A549 (cell line): Measurements from ENCODE around the gene LRRC72. TPM values are rescaled to one million over a fixed set of nuclear protein-coding genes. Genes with fewer than 3 reads are reported as not detected.
A peak's percentile ranks its signal among the peaks of the same experiment; 100 is the strongest.

Experiments
- ATAC-seq, 2 experiments: fragments of 200-7000 bp in 1 of 2; fragments of >200 bp in 1 of 2; cut with Nextera tagmentation in 1 of 2; cut with Tn5 transposase in 1 of 2; 3 replicates each; pipeline versions ENCODE4 v1.8.0 to v1.9.1; 2018 to 2020; ENCODE audit warnings: mild to moderate bottlenecking in 1 of 2, moderate library complexity in 1 of 2
- CTCF ChIA-PET: fragments of 300-600 bp; sonication (Branson Sonifier 250); formaldehyde crosslinking; extraction: SDS; loops from one replicate; lab custom pipeline; 2021; ENCODE audit warnings: antibody characterized with exemption, inconsistent platforms; lab: Yijun Ruan, JAX
- POLR2A ChIA-PET: fragments of 350-600 bp; formaldehyde crosslinking; extraction: SDS; loops from one replicate; lab custom pipeline; 2021; ENCODE audit warnings: antibody characterized with exemption, inconsistent platforms; lab: Yijun Ruan, JAX
- DNase-seq, 2 experiments: peaks; one replicate each; pipeline versions ENCODE4 v3.0.0 to v3.0.0-alpha.2; 2011 to 2016; ENCODE audit warnings: low read depth in 1 of 2, low spot score in 1 of 2
- FAIRE-seq: peaks from 2 replicates; lab custom pipeline; 2011; peaks lifted over from hg19 to GRCh38; lab: Jason Lieb, UNC
- H3K27ac ChIP-seq, 2 experiments: fragments of >200 bp; sonication (Bioruptor Twin); formaldehyde crosslinking; 3 replicates each; pipeline ENCODE4 v1.5.1; 2016 to 2017
- H3K4me1 ChIP-seq: fragments of >200 bp; sonication (Bioruptor Twin); formaldehyde crosslinking; 3 replicates; pipeline ENCODE4 v1.6.1; 2016
- H3K4me2 ChIP-seq: fragments of >200 bp; sonication (Bioruptor Twin); formaldehyde crosslinking; 3 replicates; pipeline ENCODE4 v1.6.1; 2016
- H3K4me3 ChIP-seq: fragments of >200 bp; sonication (Bioruptor Twin); formaldehyde crosslinking; 3 replicates; pipeline ENCODE4 v1.5.1; 2016
- H3K9me3 ChIP-seq: fragments of >200 bp; sonication (Bioruptor Twin); formaldehyde crosslinking; 3 replicates; pipeline ENCODE4 v1.6.1; 2016
- ATOH8 ChIP-seq: fragments of 250-450 bp; sonication (Bioruptor Pico); IDR thresholded peaks from 2 replicates; pipeline ENCODE4 v1.5.0; 2020; ENCODE audit warnings: low read depth, mild to moderate bottlenecking, moderate library complexity
- BCL3 ChIP-seq: fragments of >200 bp; sonication (Bioruptor Twin); formaldehyde crosslinking; IDR thresholded peaks from 3 replicates; pipeline ENCODE4 v1.6.1; 2016
- BHLHE40 ChIP-seq: IDR thresholded peaks from 2 replicates; pipeline ENCODE4 v1.6.1; 2012; ENCODE audit warnings: low read depth, low read length, inconsistent platforms
- EP300 ChIP-seq, 2 experiments: fragments of >200 bp; sonication (Bioruptor Twin); formaldehyde crosslinking; IDR thresholded peaks; 2 replicates in 1 of 2; 3 replicates in 1 of 2; pipeline ENCODE4 v1.6.1; 2016 to 2017
- FOSB ChIP-seq: fragments of 250-450 bp; sonication (Bioruptor Pico); IDR thresholded peaks from 2 replicates; pipeline ENCODE4 v1.5.0; 2020; ENCODE audit warnings: mild to moderate bottlenecking, moderate library complexity
- HDAC2 ChIP-seq: fragments of 200-600 bp; sonication (generic); IDR thresholded peaks from 2 replicates; pipeline ENCODE4 v1.6.1; 2016
- HMGXB4 ChIP-seq: fragments of 250-450 bp; sonication (Bioruptor Pico); IDR thresholded peaks from 2 replicates; pipeline ENCODE4 v1.5.0; 2021; ENCODE audit warnings: mild to moderate bottlenecking, moderate library complexity, borderline replicate concordance
- HOXA7 ChIP-seq: fragments of 250-450 bp; sonication (Bioruptor Pico); IDR thresholded peaks from 2 replicates; pipeline ENCODE4 v1.5.0; 2020; ENCODE audit warnings: mild to moderate bottlenecking, moderate library complexity
- JUNB ChIP-seq: fragments of >200 bp; sonication (Bioruptor Twin); formaldehyde crosslinking; IDR thresholded peaks from 2 replicates; pipeline ENCODE4 v1.6.1; 2016
- KDM1A ChIP-seq: fragments of 200-600 bp; sonication (generic); IDR thresholded peaks from 2 replicates; pipeline ENCODE4 v1.6.1; 2016; ENCODE audit warnings: low read depth, mild to moderate bottlenecking
- KDM5A ChIP-seq: fragments of 200-600 bp; sonication (generic); IDR thresholded peaks from 2 replicates; pipeline ENCODE4 v1.6.1; 2016; ENCODE audit warnings: antibody characterized with exemption, mild to moderate bottlenecking
- MAFK ChIP-seq: fragments of 450-650 bp; IDR thresholded peaks from 2 replicates; pipeline ENCODE4 v1.6.1; 2014; ENCODE audit not compliant: partially characterized antibody
- MAZ ChIP-seq: fragments of 150-350 bp; IDR thresholded peaks from 2 replicates; pipeline ENCODE4 v1.6.1; 2014; ENCODE audit warnings: antibody characterized with exemption, low read depth, low read length, borderline replicate concordance
- PBX3 ChIP-seq: IDR thresholded peaks from 2 replicates; pipeline ENCODE4 v1.6.1; 2012
- TP53 ChIP-seq: fragments of 250-450 bp; sonication (Bioruptor Pico); IDR thresholded peaks from 2 replicates; pipeline ENCODE4 v1.5.0; 2021; ENCODE audit warnings: mild to moderate bottlenecking, moderate library complexity
- USF2 ChIP-seq: fragments of 450-650 bp; IDR thresholded peaks from 2 replicates; pipeline ENCODE4 v1.6.1; 2014; ENCODE audit warnings: antibody characterized with exemption
- ZC3H11A ChIP-seq: fragments of 450-650 bp; IDR thresholded peaks from 2 replicates; pipeline ENCODE4 v1.6.1; 2014; ENCODE audit warnings: antibody characterized with exemption, mild to moderate bottlenecking
- ZNF302 ChIP-seq: fragments of 250-450 bp; sonication (Bioruptor Pico); IDR thresholded peaks from 2 replicates; pipeline ENCODE4 v1.9.0; 2021; ENCODE audit warnings: inconsistent platforms, mild to moderate bottlenecking, moderate library complexity
- ZSCAN20 ChIP-seq: fragments of 250-450 bp; sonication (Bioruptor Pico); IDR thresholded peaks from 2 replicates; pipeline ENCODE4 v1.8.0; 2022; ENCODE audit warnings: mild to moderate bottlenecking, moderate library complexity
- WGBS: methylation state at CpG from one replicate; pipeline ENCODE4 v1.1.6; 2017; ENCODE audit errors: missing lambda C conversion rate; 5-methylcytosine and 5-hydroxymethylcytosine counted together
- polyA plus RNA-seq, 4 experiments: library from polyadenylated mRNA; depleted of rRNA in 3 of 4; stranded (reverse); fragments of >200 nt; fragmentation: RNase III in 1 of 4; extraction: RNeasy Plus Mini Kit Qiagen cat#74134 plus additional on column Dnase treatment in 1 of 4; gene quantifications; 2 replicates in 3 of 4; 3 replicates in 1 of 4; pipeline ENCODE4 v1.2.3, GENCODE V29; 2011 to 2017

Gene LRRC72
- polyA plus RNA-seq, 2 of the 4 experiments (the other 2 are of a cell fraction): not detected

GRCh38 chr7:16494955-16495719, 31.5 kb upstream of the LRRC72 start:
- Histone ChIP-seq H3K9me3 (no peaks in the 10 kb centered on the region), H3K4me3 (no peak overlapping the region), H3K4me1 (peaks cover 16% of the 10 kb centered on the region; the same call in 2 of the 3 replicates), H3K27ac (no peak overlapping the region), H3K4me2 (peak overlapping the region; percentile 32; the same call in 1 of the 3 replicates)
- POLR2A ChIA-PET: no interaction called here
- DNase-seq (peak in 1 of 2 experiments; percentile 10), ATAC-seq (peak in 1 of 2 experiments; percentile 34; a peak in 2 of 6 replicates), FAIRE-seq (no peak)
- TF ChIP-seq ZSCAN20 (no peak), USF2 (no peak), MAFK (no peak)
- CTCF ChIA-PET: no interaction called here
- WGBS: 28% methylated on average over 4 of the region's 4 CpGs

GRCh38 chr7:16498122-16498521, 28.5 kb upstream of the LRRC72 start:
- Histone ChIP-seq H3K4me2 (no peak overlapping the region), H3K27ac (no peak overlapping the region), H3K9me3 (no peaks in the 10 kb centered on the region), H3K4me1 (peaks cover 7% of the 10 kb centered on the region; the same call in 1 of the 3 replicates), H3K4me3 (no peak overlapping the region)
- ATAC-seq (no peak), DNase-seq (no peak), FAIRE-seq (no peak)
- TF ChIP-seq KDM1A (no peak), PBX3 (no peak), HOXA7 (CRISPR knock-in tag) (no peak), MAZ (no peak), TP53 (no peak), JUNB (no peak), ZNF302 (no peak), BCL3 (no peak), ATOH8 (no peak), ZC3H11A (no peak), HDAC2 (no peak), BHLHE40 (no peak), HMGXB4 (CRISPR knock-in tag) (no peak), KDM5A (no peak), FOSB (CRISPR knock-in tag) (no peak), EP300 (IDR thresholded peaks at IDR 0.05) (no peak)
- CTCF ChIA-PET: no interaction called here
- 48% methylated on average over 2 of the region's 2 CpGs for WGBS
- POLR2A ChIA-PET: no interaction called here
